GM18520 (cell line): Measurements from ENCODE around the gene TSFM.

ENCODE experiments used
- ATAC-seq: cut with Tn5 transposase; IDR thresholded peaks from one replicate; pipeline ENCODE4 v1.9.1; 2021; ENCODE audit not compliant: unreplicated experiment

Gene TSFM

DNA sequence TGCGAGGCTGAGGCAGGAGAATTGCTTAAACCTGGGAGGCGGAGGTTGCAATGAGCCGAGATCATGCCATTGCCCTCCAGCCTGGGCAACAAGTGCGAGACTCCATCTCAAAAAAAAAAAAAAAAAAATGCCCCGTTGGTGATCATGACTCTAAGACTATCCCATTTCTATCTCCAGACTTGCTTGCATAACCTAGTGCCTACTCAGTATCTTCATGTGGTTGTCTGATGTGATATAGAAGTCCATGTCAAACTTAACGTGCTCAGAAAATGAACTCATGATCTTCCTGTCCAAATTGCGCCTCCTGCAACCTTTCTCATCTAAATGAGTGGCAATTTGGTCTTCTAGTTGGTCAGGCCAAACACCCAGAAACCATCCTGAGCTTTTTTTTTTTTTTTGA, 4.7 kb upstream of the TSFM start:
- ATAC-seq = no peak

DNA sequence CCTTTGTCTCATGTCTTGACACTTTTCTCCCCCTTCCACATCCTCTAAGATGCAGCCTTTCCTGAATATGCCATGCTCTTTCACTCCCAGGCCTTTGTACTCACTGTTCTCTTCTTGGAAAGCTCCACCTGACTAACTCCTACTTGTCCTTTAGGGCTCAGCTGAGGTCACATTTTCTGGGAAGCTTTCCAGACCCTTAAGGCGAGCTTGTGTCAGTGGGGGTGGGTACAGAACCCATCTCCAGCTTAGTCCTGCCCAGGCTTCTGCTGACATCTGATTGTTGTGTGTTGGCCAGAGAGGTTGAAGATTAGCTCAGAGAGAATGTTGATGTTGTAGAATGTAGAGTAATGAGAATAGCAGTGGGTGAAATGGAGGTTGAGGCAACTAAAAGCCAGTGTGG, 2.9 kb upstream of the TSFM start:
- no peak for ATAC-seq

GRCh38 chr12:57780284-57780897, 2.2 kb upstream of the TSFM start:
- ATAC-seq = no peak

DNA sequence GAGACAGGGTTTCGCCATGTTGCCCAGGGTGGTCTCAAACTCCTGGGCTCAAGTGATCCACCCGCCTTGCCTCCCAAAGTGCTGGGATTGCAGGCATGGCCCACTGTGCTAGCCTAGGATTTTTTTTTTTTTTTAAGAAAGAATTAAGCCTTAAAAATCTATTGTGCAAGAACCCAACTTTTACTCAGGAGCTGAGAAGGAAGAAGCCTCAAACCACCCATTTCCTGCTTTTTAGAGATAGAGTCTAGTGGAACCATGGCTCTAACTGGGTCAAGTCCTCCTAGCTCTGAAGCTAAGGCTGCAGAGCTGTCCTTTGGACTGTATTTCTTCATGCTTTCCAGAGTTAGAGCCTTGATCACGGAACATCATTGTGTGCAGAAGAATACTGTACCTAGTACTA, 1.3 kb upstream of the TSFM start:
- no peak for ATAC-seq

DNA sequence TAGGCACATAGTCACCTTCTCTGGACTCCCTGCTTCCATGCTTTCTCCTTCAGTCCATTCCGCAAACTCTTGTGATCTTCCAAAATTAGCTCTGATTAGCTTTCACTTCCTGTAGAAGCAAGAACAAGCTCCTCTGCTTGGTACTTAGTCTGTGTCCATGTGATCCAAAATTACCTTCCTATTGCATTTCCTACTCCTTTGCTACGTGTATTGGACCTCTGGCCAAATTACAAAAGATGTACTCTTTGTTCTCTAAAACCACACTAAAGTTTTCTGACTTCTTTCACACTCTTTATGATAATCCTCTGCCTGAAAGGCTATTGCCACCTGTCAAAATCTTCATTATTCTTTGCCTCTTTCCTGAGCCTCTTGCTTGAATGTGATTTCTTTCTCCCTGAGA, 786 bp upstream of the TSFM start:
- ATAC-seq = no peak

GRCh38 chr12:57782243-57782607, 362 bp upstream of the TSFM start:
- ATAC-seq = no peak

- no peak for ATAC-seq
Measured at GRCh38 chr12:57783466-57783801, 847 bp downstream of the TSFM start.

- ATAC-seq = no peak
Measured at GRCh38 chr12:57783861-57784260, 1.3 kb downstream of the TSFM start.

DNA sequence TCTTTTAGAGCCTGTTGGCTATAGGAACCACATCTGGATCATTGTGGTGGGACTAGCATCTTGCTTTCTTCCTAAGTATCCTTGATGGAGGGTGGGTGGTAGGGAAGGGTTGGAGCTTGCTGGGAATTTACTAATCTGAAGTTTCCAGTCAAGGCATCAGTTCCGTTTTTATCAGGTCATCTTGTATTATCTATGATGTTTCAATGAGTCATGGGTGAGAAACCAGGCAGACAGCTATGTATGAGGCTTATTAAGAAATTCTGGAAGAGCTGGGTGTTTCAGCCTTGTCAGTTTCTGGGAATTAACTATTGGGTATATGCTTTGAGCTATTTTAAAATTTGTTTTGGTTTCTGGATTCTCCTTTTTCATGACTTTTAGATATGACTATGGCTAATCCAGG, 11.3 kb downstream of the TSFM start:
- ATAC-seq = no peak

DNA sequence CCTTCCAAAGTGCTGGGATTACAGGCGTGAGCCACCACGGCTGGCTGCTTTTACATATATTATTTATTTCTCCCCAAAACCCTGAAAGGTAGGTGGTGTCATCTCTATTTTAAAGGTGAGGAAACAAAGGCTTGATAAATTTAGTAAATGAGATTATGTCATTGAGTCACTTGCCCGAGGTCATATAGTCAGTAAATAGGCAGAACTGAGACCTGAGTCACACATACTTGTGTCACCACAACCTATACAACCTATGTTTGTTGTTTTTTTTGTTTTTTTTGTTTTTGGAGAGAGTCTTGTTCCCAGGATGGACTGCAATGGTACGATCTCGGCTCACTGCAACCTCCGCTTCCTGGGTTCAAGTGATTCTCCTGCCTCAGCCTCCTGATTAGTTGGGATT, 12.8 kb downstream of the TSFM start:
- ATAC-seq = no peak

- no peak for ATAC-seq
Measured at GRCh38 chr12:57796996-57797395, 14.4 kb downstream of the TSFM start.

DNA sequence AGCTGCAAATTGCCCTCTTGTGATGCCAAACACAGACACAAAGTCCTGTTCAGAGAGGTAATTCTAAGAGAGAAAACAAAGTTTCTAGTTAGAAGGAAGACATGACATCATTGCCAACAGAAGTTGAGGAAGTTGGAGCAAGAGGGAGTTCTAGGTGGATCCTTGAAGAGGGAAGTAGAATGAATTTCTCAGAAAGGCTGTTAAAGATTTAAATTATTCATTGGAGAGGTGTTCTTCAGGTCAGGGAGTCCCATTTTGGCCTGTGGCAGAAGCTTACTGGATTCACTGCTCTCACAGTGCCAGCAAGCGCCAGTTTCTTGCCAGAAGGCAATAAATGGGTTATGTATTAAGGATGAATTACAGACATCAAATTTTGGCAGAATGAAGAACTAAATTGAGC, 15.3 kb downstream of the TSFM start:
- no peak for ATAC-seq

DNA sequence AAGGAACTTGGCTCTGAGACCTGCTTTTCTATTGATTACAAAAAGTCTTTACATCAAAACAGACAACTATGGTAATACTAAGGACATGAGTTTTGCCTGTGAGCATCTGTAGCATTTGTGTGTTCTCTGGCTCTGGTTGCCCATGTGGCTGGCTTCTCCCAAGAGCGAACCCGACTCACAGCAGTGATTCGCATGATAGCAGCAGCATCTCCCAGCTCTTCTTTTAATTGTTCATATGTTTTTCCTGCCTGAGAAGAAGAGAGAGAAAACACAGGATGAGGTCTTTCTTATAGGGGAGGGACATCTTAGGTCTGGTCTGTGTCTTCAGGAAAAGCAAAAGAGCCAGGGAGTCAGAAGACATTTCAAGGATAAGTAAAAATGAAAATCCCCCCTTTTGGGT, 18.4 kb downstream of the TSFM start:
- ATAC-seq = no peak

GRCh38 chr12:57802607-57803006, 20.0 kb downstream of the TSFM start:
- ATAC-seq = no peak

GRCh38 chr12:57803319-57803893, 20.8 kb downstream of the TSFM start:
- ATAC-seq = no peak

DNA sequence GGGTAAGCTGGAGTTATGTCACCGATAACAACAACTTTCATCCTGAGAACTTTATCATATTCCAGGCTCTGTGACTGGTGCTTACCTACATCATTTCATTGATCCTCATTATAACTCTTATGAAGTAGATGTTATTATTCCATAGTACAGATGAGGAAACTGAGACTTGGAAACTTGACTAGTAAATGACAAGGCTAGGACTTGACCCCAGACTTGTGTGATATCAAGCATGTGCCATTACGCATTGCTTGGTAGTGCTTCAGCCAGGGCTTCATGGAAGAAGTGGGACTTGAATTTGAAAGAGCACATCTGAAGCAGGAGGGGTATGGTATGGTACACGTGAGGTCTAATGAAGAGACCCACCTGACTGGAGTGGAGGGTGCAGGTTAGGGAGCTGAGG, 24.1 kb downstream of the TSFM start:
- no peak for ATAC-seq

GRCh38 chr12:57807285-57807684, 24.7 kb downstream of the TSFM start:
- no peak for ATAC-seq

GRCh38 chr12:57808351-57808750, 25.8 kb downstream of the TSFM start:
- ATAC-seq = no peak

DNA sequence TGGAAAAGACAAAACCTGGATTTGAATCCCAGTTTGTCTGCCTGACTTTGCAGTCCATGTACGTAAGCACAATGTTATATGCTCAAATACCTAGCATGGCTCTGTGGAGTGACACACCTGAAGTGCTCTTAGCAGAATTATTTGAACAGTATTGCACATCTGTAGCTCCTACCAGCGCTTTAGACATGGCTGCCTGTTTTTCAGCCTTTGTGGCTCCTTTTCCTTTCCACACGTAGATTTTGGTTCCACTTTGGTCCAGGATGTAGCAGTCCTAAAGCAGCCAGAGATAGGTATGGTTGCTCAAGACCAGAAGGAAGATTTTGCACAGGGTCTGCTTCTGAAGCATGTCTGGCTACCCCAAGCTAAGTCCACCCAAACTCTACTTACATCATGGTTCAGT, 26.8 kb downstream of the TSFM start:
- ATAC-seq = no peak

DNA sequence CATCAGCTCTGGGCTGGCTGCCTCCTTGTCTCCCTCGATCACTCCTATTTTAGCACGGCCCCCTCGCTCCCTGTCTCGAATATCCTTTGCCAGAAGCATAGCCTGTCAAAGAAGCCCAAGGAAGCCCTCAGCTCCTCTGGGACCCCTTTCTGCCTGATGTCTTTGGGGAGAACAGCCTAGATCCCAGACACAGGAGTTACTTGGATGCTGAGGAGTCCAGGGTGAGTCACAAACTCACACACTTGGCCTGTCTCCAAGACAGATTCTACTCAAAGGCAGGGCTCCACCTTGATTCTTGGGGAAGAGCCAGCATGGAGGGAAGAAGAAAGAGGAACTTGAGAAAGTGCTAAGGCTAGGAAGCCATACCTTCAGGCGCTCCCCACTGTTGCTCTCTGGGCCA, 27.9 kb downstream of the TSFM start:
- ATAC-seq = no peak

- ATAC-seq = no peak
Measured at GRCh38 chr12:57811028-57811755, 28.6 kb downstream of the TSFM start.

DNA sequence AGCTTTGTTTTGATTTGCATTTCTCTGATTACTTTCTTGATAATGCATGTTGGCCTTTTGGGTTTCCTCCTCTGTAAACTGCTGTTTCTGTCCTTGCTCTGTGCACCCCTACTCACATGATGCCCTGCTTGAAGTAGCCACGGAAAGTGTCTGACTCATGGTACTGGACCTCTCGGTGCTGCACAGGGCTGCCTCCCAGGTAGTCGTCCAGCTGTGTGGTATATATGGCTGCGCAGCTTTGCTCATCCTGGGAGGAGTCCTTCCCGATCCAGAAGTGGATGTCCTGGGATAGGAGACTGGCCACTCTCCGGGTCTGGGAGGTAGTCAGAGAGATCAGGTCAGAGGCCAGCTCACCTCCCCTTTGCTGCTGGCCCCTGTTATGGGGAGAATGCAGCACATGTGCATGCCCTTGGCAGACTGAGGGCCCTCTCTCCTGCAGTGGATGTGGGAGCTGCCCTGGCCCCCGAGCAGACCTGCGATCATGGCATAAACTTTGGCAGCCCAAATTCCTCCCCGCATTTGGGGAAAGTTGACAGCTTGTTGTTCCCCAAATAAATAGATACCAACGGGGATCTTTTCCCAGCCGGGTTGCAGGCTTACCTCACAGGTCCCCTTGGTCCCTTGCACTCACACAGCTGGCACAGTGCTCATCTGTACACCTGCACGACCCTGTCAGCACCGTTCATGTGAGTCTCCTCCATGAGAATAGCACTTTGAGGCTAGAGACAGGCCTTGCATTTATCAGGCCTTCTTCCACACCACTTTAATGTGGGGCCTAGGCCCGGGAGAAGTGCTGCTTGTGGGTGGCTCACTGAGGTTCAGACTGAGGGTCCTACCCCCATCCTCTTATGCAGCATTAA, 30.8 kb downstream of the TSFM start:
- no peak for ATAC-seq
